Neuron (in vitro differentiated cells): ENCODE measurements around the gene GMEB2.
"Not testable (repeated sequence)": the region's sequence is repeated elsewhere in the genome, so short reads cannot be mapped to it uniquely, and the experiment has no call there.

Experiments
- H2AFZ ChIP-seq: one replicate; pipeline ENCODE4 v1.6.1; 2013; ENCODE audit warnings: low read depth, mild to moderate bottlenecking, inconsistent platforms, low read length, moderate library complexity
- H3K27me3 ChIP-seq: one replicate; pipeline ENCODE4 v1.6.1; 2013; ENCODE audit warnings: low read length; ENCODE audit not compliant: insufficient read depth
- H3K36me3 ChIP-seq: one replicate; pipeline ENCODE4 v1.6.1; 2013; ENCODE audit warnings: low read length; ENCODE audit not compliant: insufficient read depth
- H3K4me1 ChIP-seq: one replicate; pipeline ENCODE4 v1.6.1; 2013; ENCODE audit warnings: low read length; ENCODE audit not compliant: insufficient read depth
- H3K4me3 ChIP-seq: 2 replicates; pipeline ENCODE4 v1.5.1; 2013; ENCODE audit warnings: mild to moderate bottlenecking, low read length, moderate library complexity
- H3K9me3 ChIP-seq: one replicate; pipeline ENCODE4 v1.6.1; 2013; ENCODE audit warnings: low read length

The GMEB2 gene

DNA sequence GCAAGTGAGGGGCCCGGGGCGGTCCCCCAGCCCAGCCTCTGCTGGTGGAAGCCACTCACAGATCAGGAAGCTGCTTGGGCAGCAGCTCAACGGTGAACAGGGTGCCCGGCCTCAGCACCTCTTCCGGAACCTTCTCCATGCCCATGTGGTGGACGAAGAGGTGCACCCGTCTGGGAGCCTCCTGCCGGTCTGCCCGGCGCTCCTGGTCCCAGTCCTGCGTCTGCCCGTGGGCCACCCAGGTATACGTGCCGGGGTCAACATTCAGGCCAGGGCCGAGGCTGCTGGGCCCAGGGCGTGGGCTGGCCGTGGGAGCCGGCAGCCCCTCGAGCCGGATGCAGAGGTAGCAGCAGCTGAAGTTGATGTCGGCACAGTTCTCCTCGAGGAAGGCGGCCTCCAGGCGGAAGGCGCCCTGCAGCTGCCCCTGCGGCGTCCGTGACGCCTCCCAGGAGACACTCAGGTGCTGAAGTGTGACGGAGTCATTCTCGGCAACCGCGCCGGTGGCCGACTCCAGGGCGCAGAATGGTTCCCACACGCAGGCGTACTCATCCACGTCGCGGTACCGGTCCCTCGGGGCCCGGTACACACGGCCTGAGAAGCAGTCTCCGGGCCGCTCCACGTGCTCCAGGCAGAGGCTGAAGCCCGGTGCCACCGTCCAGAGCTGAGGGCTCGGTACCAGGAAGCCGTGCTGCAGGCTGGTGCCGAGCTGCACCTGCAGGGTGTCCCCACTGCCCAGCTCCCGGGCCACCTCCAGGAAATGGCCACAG lies 64.3 kb downstream of the GMEB2 start:
- Histone ChIP-seq H3K4me3 (no peak overlapping the region), H3K4me1 (no peaks in the 10 kb centered on the region), H3K36me3 (no peaks in the 10 kb centered on the region), H3K27me3 (no peaks in the 10 kb centered on the region), H2AFZ (no peak overlapping the region), H3K9me3 (no peaks in the 10 kb centered on the region)

DNA sequence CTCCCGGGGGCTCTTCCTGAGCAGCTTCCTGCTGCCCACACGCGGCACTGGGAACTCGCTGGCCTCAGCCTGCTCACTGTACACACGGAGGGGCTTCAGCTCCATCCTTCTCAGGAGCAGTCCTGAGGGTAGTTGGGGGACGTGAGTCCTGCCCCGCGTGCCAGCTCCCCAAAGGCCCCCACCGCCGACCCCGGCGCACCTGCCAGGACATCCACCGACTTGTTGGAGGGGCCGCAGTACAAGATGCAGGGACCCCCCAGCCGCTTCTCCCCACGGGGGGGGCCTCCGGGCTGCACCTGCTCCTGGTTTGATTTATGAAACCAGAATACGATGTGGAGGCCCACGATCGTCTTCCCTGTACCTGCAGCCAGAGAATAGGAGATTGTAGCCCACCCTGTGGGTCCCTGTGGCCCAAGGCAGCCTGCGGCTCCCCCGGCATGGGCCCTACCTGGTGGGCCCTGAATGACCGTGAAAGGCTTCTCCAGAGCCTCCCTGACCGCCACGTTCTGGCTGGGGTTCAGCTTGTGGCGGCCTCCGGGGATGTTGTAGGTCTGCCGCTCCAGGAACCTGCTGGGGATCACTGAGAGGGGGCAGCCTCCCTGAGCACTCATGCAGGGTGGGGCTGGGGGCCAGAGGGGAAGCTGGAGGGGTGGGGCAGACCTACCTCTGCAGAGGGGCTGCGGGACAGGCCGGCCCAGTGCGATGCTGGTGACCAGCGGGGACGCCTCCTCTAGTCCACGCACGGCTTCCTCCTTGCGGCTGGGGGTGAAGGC lies 65.1 kb downstream of the GMEB2 start:
- Histone ChIP-seq H3K4me3 (no peak overlapping the region), H3K4me1 (no peaks in the 10 kb centered on the region), H3K36me3 (no peaks in the 10 kb centered on the region), H2AFZ (no peak overlapping the region), H3K27me3 (no peaks in the 10 kb centered on the region), H3K9me3 (no peaks in the 10 kb centered on the region)

DNA sequence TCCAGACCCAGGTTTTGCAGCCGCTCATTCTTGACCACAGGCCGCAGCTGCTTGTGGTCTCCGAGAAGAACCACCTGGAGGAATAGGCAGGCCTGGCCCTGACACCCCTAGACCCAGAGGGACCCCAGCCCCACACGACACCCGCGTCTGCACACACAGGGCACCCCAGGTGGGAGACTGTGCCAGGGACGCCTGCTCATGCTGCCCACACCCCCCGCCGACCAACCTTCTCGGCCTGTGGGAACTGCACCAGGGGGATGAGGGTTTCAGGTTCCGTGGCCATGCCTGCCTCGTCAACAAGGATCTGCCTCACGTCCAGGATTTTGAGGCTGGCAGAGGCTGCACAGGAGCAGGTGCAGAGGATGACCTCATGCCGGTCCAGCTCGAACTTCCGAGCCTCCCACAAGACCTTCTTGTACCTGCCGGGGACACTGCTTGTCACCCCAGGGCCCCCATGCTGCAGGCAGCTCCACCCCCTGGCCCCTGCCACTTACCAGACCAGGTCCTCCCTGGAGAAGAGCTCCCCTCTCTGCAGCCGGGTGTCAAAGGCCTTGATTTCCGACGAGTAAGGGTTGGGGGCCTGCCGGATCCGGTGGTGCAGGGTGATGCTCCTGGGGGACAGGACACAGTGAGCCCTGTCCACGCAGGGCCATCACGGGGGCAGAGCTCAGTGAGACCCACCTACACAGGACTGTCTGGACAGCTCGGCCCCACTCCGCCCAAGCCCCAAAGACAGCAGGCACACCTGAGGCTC lies 65.9 kb downstream of the GMEB2 start:
- no peaks in the 10 kb centered on the region for H3K36me3 ChIP-seq
- no peaks in the 10 kb centered on the region for H3K4me1 ChIP-seq
- H3K4me3 ChIP-seq: no peak overlapping the region
- H3K9me3 ChIP-seq: no peaks in the 10 kb centered on the region
- H2AFZ ChIP-seq: no peak overlapping the region
- no peaks in the 10 kb centered on the region for H3K27me3 ChIP-seq

DNA sequence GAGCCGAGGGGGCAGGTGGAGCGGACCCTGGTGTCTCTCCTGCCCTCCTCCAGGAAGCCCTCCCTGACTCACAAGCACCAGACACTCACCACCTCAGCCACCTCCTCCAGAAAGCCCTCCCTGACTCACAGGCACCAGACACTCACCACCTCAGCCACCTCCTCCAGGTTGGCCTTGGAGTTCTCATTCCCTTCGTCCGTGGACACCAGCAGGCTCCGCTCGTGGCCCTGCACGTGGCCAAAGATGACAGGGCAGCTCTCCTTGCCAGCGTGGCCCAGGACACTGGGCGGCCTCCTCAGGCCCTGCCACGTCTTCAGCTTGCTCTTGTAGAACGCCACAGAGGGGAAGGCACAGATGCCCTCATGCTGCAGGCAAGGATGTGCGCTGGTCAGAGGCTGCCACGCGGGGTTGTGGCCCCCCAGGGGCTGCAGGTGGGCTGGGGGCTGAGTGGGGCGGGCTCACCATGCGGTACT lies 66.5 kb downstream of the GMEB2 start:
- H3K4me3 ChIP-seq: no peak overlapping the region
- H2AFZ ChIP-seq: no peak overlapping the region
- H3K36me3 ChIP-seq: no peaks in the 10 kb centered on the region
- H3K9me3 ChIP-seq: no peaks in the 10 kb centered on the region
- no peaks in the 10 kb centered on the region for H3K4me1 ChIP-seq
- no peaks in the 10 kb centered on the region for H3K27me3 ChIP-seq

DNA sequence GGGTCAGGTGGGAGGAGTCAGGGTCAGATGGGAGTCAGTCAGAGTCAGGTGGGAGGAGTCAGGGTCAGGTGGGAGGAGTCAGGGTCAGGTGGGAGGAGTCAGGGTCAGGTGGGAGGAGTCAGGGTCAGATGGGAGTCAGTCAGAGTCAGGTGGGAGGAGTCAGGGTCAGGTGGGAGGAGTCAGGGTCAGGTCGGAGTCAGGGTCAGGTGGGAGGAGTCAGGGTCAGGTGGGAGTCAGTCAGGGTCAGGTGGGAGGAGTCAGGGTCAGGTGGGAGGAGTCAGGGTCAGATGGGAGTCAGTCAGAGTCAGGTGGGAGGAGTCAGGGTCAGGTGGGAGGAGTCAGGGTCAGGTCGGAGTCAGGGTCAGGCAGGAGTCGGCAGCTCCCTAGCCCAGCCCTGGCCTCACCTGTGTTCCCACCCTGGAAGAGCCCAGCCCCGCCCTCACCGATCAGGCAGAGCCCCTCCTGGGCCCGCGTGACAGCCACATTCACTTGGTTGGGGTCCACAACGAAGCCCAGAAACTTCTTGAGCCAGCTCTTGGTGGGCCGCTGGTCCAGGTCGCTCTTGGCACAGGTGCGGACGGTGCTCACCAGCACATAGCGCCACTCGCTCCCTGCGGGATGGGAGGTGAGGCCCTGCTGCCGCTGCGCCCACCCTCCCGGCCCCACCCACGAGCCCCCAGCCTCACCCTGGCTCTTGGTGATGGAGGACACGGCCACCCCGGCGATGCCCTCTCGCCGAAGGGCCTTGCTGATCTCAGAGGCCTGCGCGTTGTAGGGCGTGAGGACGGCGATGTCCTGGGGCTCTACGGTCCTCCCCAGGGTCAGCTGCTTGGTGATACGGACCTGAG lies 67.2 kb downstream of the GMEB2 start:
- H3K4me3 ChIP-seq, H2AFZ ChIP-seq, H3K36me3 ChIP-seq, H3K27me3 ChIP-seq, H3K4me1 ChIP-seq, H3K9me3 ChIP-seq: not testable (repeated sequence)

DNA sequence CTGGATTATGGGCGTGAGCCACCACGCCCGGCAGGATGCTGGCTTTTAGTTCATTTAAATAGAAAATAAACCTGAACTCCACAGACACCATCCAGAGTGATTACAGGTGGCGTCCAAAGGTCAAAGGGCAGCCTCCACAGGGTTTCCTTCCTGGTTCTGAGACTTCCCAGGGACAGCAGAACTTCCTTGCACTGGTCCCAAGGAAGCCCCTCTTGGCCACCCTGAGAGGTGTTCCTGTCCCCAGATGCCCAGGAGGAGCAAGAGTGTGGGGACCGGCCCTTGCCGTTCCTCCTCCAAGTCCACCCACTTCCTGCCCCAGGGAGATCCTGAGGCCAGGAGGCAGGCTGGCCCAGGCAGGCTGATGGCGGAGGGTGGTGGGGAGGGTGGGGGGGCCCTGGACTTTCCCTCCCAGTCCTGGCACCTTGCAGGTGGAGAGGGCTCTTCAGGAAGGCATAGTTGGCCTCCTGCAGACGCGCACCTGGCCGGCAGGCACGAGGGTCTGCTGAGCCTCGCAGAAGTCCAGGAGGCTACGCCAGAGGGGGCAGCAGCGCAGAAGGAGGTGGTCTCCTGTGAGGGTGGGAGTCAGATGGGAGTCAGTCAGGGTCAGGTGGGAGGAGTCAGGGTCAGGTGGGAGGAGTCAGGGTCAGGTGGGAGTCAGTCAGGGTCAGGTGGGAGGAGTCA lies 68.0 kb downstream of the GMEB2 start:
- no peaks in the 10 kb centered on the region for H3K36me3 ChIP-seq
- no peaks in the 10 kb centered on the region for H3K27me3 ChIP-seq
- no peak overlapping the region for H2AFZ ChIP-seq
- H3K9me3 ChIP-seq: no peaks in the 10 kb centered on the region
- peaks cover 10% of the 10 kb centered on the region for H3K4me1 ChIP-seq
- H3K4me3 ChIP-seq: no peak overlapping the region

DNA sequence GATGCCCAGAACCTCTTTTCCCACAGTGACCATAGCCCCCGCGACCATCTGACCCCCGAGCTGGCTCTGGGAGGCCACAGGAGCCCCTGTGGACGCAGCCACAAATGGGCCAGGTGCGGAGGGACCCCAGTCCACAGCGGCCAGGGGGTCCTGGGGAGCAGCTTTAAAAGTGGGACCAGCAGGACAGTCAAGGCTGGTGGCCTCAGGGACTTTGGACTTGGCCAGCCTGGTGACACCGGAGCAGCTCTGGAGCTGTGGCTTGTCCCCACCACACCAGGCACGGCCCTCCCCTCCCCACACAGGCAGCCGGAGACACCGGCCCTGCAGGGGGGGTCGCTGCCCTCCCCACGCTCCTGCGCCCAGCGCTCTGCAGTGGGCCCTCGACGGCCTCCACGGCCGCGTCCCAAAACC lies 69.4 kb downstream of the GMEB2 start:
- Histone ChIP-seq H3K9me3 (no peaks in the 10 kb centered on the region), H2AFZ (no peak overlapping the region), H3K4me1 (peaks cover 10% of the 10 kb centered on the region), H3K27me3 (no peaks in the 10 kb centered on the region), H3K4me3 (no peak overlapping the region), H3K36me3 (no peaks in the 10 kb centered on the region)

DNA sequence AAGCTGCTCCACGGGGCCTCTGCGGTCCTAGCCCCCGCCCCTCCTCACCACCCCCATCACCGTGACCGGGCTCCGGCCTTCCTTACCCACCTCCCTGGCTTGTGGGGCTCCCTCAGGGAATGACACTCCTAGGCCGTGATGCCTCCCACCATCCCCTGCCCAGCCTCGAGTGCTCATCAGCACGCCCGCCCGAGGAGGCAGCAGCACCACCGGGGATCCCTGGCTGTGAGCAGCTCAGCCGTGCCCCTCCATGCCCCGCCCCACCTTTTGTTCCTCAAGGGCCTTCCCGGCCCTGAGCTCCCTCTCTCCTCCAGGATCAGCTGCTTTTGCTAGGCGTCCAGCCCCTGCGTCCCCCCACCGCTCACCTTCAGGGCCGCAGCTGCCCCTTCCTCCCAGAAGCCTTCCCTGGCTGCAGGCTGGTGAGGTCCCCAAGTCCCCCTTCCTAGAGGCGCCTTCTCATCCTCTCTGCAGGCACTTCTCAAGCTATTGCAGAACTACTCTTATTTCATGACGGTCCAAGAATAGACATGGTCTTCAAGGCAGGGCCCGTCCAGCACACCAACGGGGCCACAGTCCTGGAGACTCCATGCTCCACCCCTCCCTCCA lies 69.9 kb downstream of the GMEB2 start:
- H3K36me3 ChIP-seq: no peaks in the 10 kb centered on the region
- no peak overlapping the region for H3K4me3 ChIP-seq
- H2AFZ ChIP-seq: no peak overlapping the region
- no peaks in the 10 kb centered on the region for H3K27me3 ChIP-seq
- peaks cover 10% of the 10 kb centered on the region for H3K4me1 ChIP-seq
- no peaks in the 10 kb centered on the region for H3K9me3 ChIP-seq

DNA sequence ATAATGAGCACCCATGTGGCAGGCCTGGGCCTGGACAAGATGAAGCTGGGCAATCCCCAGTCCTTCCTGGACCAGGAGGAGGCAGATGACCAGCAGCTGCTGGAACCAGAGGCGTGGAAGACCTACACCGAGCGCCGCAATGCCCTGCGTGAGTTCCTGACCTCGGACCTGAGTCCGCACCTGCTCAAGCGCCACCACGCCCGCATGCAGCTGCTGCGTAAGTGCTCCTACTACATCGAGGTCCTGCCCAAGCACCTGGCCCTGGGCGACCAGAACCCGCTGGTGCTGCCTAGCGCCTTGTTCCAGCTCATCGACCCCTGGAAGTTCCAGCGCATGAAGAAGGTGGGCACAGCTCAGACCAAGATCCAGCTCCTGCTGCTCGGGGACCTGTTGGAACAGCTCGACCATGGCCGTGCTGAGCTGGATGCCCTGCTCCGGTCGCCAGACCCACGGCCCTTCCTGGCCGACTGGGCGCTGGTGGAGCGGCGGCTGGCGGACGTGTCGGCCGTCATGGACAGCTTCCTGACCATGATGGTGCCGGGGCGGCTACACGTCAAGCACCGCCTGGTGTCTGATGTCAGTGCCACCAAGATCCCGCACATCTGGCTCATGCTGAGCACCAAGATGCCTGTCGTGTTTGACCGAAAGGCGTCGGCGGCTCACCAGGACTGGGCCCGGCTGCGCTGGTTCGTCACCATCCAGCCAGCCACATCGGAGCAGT lies 71.1 kb downstream of the GMEB2 start:
- Histone ChIP-seq H3K4me1 (peaks cover 10% of the 10 kb centered on the region), H3K36me3 (no peaks in the 10 kb centered on the region), H3K9me3 (no peaks in the 10 kb centered on the region), H2AFZ (no peak overlapping the region), H3K27me3 (no peaks in the 10 kb centered on the region), H3K4me3 (no peak overlapping the region)

DNA sequence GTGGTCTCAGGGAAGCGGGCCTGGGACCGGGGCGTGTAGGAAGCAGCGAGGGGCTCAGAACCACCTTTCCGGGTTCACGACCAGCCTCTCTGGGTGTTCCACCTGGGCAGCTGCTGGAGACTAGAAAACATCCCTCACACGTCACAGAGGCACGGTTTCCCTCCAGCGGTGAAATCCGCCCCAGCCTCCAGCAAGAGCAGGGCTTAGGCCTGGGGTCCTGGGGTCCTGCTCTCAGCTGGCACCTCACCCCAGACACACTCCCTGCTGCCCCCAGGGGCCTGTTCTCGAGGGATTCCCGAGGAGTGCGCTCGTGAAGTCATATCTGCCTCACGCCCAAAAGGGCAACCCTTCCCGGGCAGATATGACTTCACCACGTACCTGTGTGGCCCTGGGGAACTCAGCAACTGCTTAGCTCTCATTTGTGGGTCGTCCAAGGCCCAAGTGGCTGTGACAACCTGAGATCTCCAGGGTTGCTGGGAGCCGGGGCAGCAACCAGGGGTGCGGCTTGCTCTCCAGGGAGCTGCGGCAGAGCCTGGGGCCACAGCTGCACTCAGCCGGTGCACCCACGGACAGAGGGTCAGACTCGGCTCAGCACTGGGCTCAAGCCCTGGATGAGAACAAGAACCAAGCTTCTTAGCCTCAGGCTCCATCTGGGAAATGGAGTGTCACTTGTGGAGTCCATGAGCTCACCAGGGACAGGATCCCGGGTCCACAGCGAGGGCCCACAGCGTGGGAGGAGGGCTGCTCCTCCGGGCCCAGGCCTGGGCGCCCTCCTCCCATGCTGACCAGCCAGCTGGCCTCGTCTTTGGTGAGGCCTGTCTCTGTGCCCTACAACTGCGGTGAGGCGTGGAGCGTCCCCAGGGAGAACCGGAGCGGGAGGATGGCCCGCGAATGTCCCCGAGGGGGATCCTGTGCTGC lies 72.3 kb downstream of the GMEB2 start:
- Histone ChIP-seq H3K4me1 (peaks cover 10% of the 10 kb centered on the region), H3K27me3 (peaks cover 3% of the 10 kb centered on the region), H3K4me3 (peak overlapping the region; percentile 41), H2AFZ (peak overlapping the region; percentile 81), H3K36me3 (no peaks in the 10 kb centered on the region), H3K9me3 (no peaks in the 10 kb centered on the region)

DNA sequence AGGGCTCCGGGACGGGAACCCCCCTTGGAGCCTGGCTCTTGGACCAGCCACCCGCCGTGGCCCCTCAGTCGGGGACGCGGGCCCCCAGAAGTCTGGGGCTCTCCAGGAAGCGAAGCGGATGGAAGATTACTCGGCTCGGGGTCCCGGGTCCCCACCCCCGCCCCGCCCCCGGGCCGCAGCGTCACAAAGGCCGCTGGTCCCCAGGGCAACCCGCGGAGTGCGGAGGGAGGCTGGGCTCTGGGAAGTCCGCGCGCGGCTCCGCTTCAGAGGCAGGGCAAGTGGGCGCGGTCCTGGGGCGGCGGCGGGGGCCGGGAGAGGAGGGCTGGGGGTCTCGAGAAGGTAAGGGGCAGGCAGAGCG lies 73.0 kb downstream of the GMEB2 start, which contains the start of gene FNDC11:
Gene FNDC11 (plus strand): TSS at position 227 of the 358 bp plus-strand sequence. CDS start 1,505 bp downstream, outside the sequence.
- Histone ChIP-seq H3K27me3 (peaks cover 3% of the 10 kb centered on the region), H3K4me1 (peaks cover 10% of the 10 kb centered on the region), H3K9me3 (no peaks in the 10 kb centered on the region), H2AFZ (peak within 1 kb of the TSS; percentile 81), H3K36me3 (no peaks in the 10 kb centered on the region), H3K4me3 (peak within 1 kb of the TSS; percentile 41)
